Measurements from ENCODE around the gene INPP5B.

DNA sequence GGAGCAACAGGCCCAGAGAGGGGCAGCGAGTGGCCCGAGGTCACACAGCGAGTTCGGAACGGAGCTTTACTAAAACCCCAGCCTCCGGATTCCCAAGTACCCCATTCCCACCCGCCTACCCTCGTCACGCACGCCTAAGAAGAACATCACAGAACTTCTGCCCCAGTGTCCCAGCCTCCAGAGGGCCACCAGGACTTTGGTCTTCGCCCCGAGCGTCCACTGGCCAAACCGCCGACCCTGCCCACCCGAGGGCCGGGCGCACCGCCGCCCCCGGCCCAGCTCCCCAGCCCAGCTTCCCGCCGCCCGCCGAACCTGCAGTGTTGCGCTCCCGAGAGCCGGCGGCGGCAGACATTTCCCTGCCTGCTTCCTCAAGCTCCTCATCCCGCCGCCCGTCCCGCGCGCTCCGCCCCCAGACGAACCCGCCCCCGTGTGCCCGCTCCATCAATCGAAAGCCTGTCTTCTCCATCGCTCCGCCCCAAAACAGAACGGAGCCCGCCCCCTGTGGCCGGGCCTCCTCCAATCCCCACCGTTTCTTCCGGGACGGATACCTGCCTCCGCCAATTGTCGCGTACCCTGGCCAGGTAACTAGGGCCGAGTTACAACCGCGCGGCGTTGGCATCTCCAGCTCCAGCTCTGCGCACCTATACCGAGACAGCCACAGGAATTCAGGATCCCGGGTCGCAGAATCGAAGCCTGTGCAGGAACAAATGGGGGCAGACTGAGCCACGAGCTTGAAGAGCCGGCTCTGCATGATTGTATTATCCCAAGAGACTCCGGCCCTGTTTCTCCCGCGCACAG is 15.3 kb downstream of the INPP5B start:
- TF ChIP-seq, protein P1, sequence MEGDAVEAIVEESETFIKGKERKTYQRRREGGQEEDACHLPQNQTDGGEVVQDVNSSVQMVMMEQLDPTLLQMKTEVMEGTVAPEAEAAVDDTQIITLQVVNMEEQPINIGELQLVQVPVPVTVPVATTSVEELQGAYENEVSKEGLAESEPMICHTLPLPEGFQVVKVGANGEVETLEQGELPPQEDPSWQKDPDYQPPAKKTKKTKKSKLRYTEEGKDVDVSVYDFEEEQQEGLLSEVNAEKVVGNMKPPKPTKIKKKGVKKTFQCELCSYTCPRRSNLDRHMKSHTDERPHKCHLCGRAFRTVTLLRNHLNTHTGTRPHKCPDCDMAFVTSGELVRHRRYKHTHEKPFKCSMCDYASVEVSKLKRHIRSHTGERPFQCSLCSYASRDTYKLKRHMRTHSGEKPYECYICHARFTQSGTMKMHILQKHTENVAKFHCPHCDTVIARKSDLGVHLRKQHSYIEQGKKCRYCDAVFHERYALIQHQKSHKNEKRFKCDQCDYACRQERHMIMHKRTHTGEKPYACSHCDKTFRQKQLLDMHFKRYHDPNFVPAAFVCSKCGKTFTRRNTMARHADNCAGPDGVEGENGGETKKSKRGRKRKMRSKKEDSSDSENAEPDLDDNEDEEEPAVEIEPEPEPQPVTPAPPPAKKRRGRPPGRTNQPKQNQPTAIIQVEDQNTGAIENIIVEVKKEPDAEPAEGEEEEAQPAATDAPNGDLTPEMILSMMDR (IDR thresholded peaks at IDR 0.05), result no peak
- TF ChIP-seq POLR2A (IDR thresholded peaks at IDR 0.05), result no peak
- peak in 1 of 4 donors; percentile 8 for TF ChIP-seq POLR2AphosphoS5 (IDR thresholded peaks at IDR 0.05)
